ENCODE data around the gene TRAPPC10. TPM values are rescaled to one million over a fixed set of nuclear protein-coding genes. Genes with fewer than 3 reads are reported as not detected.
A peak's percentile ranks its signal among the peaks of the same experiment; 100 is the strongest.
"Not testable (repeated sequence)": the region's sequence is repeated elsewhere in the genome, so short reads cannot be mapped to it uniquely, and the experiment has no call there.

TRAPPC10 gene
- total and polyA plus RNA-seq, 2 donors (not counting 1 experiment from before 2014, with no cell fraction given), result 15.4 to 22.0 TPM

DNA sequence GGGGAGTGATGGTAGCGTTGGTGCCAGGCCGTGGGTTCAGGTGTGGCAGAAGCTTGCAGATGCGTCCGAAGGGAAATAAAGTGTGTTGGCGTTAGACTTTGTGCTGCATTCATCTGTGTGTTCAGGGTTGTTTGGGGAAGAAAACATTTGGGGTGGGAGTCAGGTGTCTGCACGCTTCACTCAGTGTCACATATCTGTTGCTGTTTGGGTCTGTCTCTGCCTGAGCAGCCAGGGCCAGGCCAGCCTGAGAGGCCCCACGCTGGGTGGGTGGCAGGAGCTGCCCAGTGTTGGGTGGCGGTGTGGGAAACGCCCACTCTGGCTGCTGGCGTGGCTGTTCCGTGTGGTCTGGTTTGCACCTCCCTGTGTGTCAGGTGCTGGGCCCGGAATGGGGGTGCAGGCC, 133.5 kb downstream of the TRAPPC10 start:
- not testable (repeated sequence) for H3K9me3 ChIP-seq (ENCODE audit: control insufficient read depth, insufficient read depth, low read depth, low read length); H3K79me2 ChIP-seq (ENCODE audit: control insufficient read depth, insufficient read depth, low read length)

DNA sequence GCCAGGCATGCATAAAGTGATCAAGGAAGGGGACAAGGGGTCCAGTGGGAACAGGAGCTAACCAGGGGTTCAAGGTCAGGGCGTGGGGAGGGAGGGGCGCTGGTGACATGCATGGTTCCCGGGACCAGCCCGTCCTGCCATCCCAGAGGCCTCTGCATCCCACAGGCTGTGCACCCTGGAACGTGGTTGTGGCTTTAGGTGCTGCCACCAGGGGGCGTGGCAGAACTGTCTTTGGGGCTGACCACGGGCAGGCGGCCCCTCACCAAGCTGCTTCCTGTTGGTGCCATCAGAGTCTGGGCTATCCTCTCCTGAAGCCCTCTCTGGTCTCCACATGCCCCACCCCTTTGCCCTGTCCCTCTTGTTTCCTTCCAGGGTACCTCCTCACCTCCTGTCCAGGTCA, 135.0 kb downstream of the TRAPPC10 start:
- not testable (repeated sequence) for H4K20me1 ChIP-seq (ENCODE audit: control insufficient read depth, extremely low read depth, insufficient read depth, low read length); H3K9me3 ChIP-seq (ENCODE audit: control insufficient read depth, insufficient read depth, low read depth, low read length); H3K36me3 ChIP-seq (ENCODE audit: control insufficient read depth, insufficient read depth, low read length); H3K4me3 ChIP-seq (replicated peaks in 1 of 4; ENCODE audit: control extremely low read depth in 1 of 4, insufficient read depth in 1 of 4, low read depth in 3 of 4, low read length in 4 of 4); H3K4me1 ChIP-seq (ENCODE audit: control insufficient read depth, extremely low read depth, insufficient read depth, low read length); H3K4me2 ChIP-seq (ENCODE audit: extremely low read depth, insufficient read depth, low read length); H3K9ac ChIP-seq (ENCODE audit: insufficient read depth, low read length); DNase-seq (ENCODE audit: low read depth in 2 of 2); H3K27ac ChIP-seq (ENCODE audit: insufficient read depth, low read length); H3K79me2 ChIP-seq (ENCODE audit: control insufficient read depth, insufficient read depth, low read length); H3K27me3 ChIP-seq (ENCODE audit: control insufficient read depth, insufficient read depth, low read length); H2AFZ ChIP-seq (ENCODE audit: low read length)

More for the DNA sequence above, 133.5 kb downstream of the TRAPPC10 start:
- H3K4me3 ChIP-seq (replicated peaks in 1 of 4; ENCODE audit: control extremely low read depth in 1 of 4, insufficient read depth in 1 of 4, low read depth in 3 of 4, low read length in 4 of 4); DNase-seq (ENCODE audit: low read depth in 2 of 2); H4K20me1 ChIP-seq (ENCODE audit: control insufficient read depth, extremely low read depth, insufficient read depth, low read length); H3K27ac ChIP-seq (ENCODE audit: insufficient read depth, low read length); H3K4me1 ChIP-seq (ENCODE audit: control insufficient read depth, extremely low read depth, insufficient read depth, low read length); H3K27me3 ChIP-seq (ENCODE audit: control insufficient read depth, insufficient read depth, low read length); H3K36me3 ChIP-seq (ENCODE audit: control insufficient read depth, insufficient read depth, low read length); H3K9ac ChIP-seq (ENCODE audit: insufficient read depth, low read length); H3K4me2 ChIP-seq (ENCODE audit: extremely low read depth, insufficient read depth, low read length); H2AFZ ChIP-seq (ENCODE audit: low read length): not testable (repeated sequence)

GRCh38 chr21:44150255-44150654, 138.1 kb downstream of the TRAPPC10 start:
- not testable (repeated sequence) for H3K9ac ChIP-seq (ENCODE audit: insufficient read depth, low read length); H3K4me3 ChIP-seq (replicated peaks in 1 of 4; ENCODE audit: control extremely low read depth in 1 of 4, insufficient read depth in 1 of 4, low read depth in 3 of 4, low read length in 4 of 4)

GRCh38 chr21:44153214-44153888, 141.2 kb downstream of the TRAPPC10 start:
- H3K27ac ChIP-seq (ENCODE audit: insufficient read depth, low read length); H2AFZ ChIP-seq (ENCODE audit: low read length); H3K36me3 ChIP-seq (ENCODE audit: control insufficient read depth, insufficient read depth, low read length); H3K4me3 ChIP-seq (replicated peaks in 1 of 4; ENCODE audit: control extremely low read depth in 1 of 4, insufficient read depth in 1 of 4, low read depth in 3 of 4, low read length in 4 of 4); H3K9me3 ChIP-seq (ENCODE audit: control insufficient read depth, insufficient read depth, low read depth, low read length); H3K4me1 ChIP-seq (ENCODE audit: control insufficient read depth, extremely low read depth, insufficient read depth, low read length); H3K27me3 ChIP-seq (ENCODE audit: control insufficient read depth, insufficient read depth, low read length); H3K79me2 ChIP-seq (ENCODE audit: control insufficient read depth, insufficient read depth, low read length); H4K20me1 ChIP-seq (ENCODE audit: control insufficient read depth, extremely low read depth, insufficient read depth, low read length); H3K4me2 ChIP-seq (ENCODE audit: extremely low read depth, insufficient read depth, low read length); H3K9ac ChIP-seq (ENCODE audit: insufficient read depth, low read length): not testable (repeated sequence)
- peak in 1 of 2 donors; percentile 2 for DNase-seq (ENCODE audit: low read depth in 2 of 2)

More at GRCh38 chr21:44150255-44150654, 138.1 kb downstream of the TRAPPC10 start:
- not testable (repeated sequence) for H3K4me1 ChIP-seq (ENCODE audit: control insufficient read depth, extremely low read depth, insufficient read depth, low read length); H3K4me2 ChIP-seq (ENCODE audit: extremely low read depth, insufficient read depth, low read length); H3K27me3 ChIP-seq (ENCODE audit: control insufficient read depth, insufficient read depth, low read length); H3K79me2 ChIP-seq (ENCODE audit: control insufficient read depth, insufficient read depth, low read length); H3K36me3 ChIP-seq (ENCODE audit: control insufficient read depth, insufficient read depth, low read length); H3K27ac ChIP-seq (ENCODE audit: insufficient read depth, low read length); DNase-seq (ENCODE audit: low read depth in 2 of 2); H3K9me3 ChIP-seq (ENCODE audit: control insufficient read depth, insufficient read depth, low read depth, low read length); H2AFZ ChIP-seq (ENCODE audit: low read length); H4K20me1 ChIP-seq (ENCODE audit: control insufficient read depth, extremely low read depth, insufficient read depth, low read length)

- H3K27me3 ChIP-seq (ENCODE audit: control insufficient read depth, insufficient read depth, low read length); H3K9me3 ChIP-seq (ENCODE audit: control insufficient read depth, insufficient read depth, low read depth, low read length); H3K4me2 ChIP-seq (ENCODE audit: extremely low read depth, insufficient read depth, low read length); H3K4me1 ChIP-seq (ENCODE audit: control insufficient read depth, extremely low read depth, insufficient read depth, low read length); H3K79me2 ChIP-seq (ENCODE audit: control insufficient read depth, insufficient read depth, low read length); DNase-seq (ENCODE audit: low read depth in 2 of 2); H3K36me3 ChIP-seq (ENCODE audit: control insufficient read depth, insufficient read depth, low read length); H2AFZ ChIP-seq (ENCODE audit: low read length); H3K9ac ChIP-seq (ENCODE audit: insufficient read depth, low read length); H3K27ac ChIP-seq (ENCODE audit: insufficient read depth, low read length); H3K4me3 ChIP-seq (replicated peaks in 1 of 4; ENCODE audit: control extremely low read depth in 1 of 4, insufficient read depth in 1 of 4, low read depth in 3 of 4, low read length in 4 of 4); H4K20me1 ChIP-seq (ENCODE audit: control insufficient read depth, extremely low read depth, insufficient read depth, low read length): not testable (repeated sequence)
Measured at GRCh38 chr21:44153889-44154228, 141.8 kb downstream of the TRAPPC10 start.

GRCh38 chr21:44154816-44155230, 142.7 kb downstream of the TRAPPC10 start:
- not testable (repeated sequence) for H3K4me3 ChIP-seq (replicated peaks in 1 of 4; ENCODE audit: control extremely low read depth in 1 of 4, insufficient read depth in 1 of 4, low read depth in 3 of 4, low read length in 4 of 4); H3K4me1 ChIP-seq (ENCODE audit: control insufficient read depth, extremely low read depth, insufficient read depth, low read length); H3K4me2 ChIP-seq (ENCODE audit: extremely low read depth, insufficient read depth, low read length); H3K9ac ChIP-seq (ENCODE audit: insufficient read depth, low read length); H3K9me3 ChIP-seq (ENCODE audit: control insufficient read depth, insufficient read depth, low read depth, low read length); H3K79me2 ChIP-seq (ENCODE audit: control insufficient read depth, insufficient read depth, low read length); DNase-seq (ENCODE audit: low read depth in 2 of 2); H2AFZ ChIP-seq (ENCODE audit: low read length); H3K36me3 ChIP-seq (ENCODE audit: control insufficient read depth, insufficient read depth, low read length); H3K27me3 ChIP-seq (ENCODE audit: control insufficient read depth, insufficient read depth, low read length); H3K27ac ChIP-seq (ENCODE audit: insufficient read depth, low read length); H4K20me1 ChIP-seq (ENCODE audit: control insufficient read depth, extremely low read depth, insufficient read depth, low read length)

All from fibroblast of lung (primary cell).